Measurements from ENCODE around the gene MLX.

Gene MLX, protein sequence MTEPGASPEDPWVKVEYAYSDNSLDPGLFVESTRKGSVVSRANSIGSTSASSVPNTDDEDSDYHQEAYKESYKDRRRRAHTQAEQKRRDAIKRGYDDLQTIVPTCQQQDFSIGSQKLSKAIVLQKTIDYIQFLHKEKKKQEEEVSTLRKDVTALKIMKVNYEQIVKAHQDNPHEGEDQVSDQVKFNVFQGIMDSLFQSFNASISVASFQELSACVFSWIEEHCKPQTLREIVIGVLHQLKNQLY

DNA sequence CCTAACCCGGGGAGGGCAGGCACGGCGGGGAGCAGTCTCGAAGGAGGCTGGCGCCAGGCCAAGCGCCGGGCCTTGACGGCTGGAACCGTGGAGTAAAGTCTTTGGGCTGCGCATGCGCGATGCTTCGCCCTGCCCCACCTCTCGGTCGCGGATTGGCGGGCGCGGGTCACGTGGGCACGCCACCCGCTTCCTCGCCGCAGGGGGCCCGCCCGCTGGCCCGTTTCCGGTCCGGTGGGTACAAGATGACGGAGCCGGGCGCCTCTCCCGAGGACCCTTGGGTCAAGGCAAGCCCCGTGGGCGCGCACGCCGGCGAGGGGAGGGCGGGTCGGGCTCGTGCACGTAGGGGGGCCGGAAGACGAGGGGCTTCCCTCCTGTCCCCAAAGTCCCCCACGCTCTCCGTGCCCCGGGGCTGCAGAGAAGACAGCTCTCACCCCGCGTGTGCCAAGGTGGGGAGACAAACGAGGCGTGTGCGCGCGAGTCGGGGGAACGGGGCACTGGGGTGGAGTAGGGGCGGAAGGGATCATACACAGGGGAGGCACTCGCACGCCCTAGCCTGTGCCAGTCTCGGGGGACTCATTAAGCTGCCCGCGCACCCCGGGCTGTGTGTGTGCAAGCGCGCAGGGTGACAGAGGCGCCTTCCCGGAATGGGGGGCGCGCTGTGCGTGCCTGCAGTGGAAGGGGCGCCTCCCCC is at the start of gene MLX:
MLX (plus strand) TSS at position 218 of the 691 bp plus-strand sequence; CDS start at position 243, 25 bp downstream.
- Histone ChIP-seq H3K27ac (peak within 1 kb of the TSS; percentile 79 to 90 (median 86)), H3K4me3 (peak within 1 kb of the TSS; percentile 78 to 97 (median 90)), H3K36me3 (peaks cover 68 to 76% (median 72%) of the 10 kb centered on the region in 11 experiments), H3K4me1 (peaks cover 34 to 84% (median 59%) of the 10 kb centered on the region in 10 experiments), H4K20me1 (peaks cover 0 to 38% (median 27%) of the 10 kb centered on the region in 11 experiments; a peak in 17 of 22 replicates), H3K9ac (peak within 1 kb of the TSS; percentile 85 to 98 (median 90)), H3K4me2 (peak within 1 kb of the TSS; percentile 86 to 98 (median 96)), H3K9me3 (replicated peaks in 1 of 11) (no peaks in the 10 kb centered on the region), H3K27me3 (no peaks in the 10 kb centered on the region)
- no peak for TF ChIP-seq Cebpa-rat (IDR thresholded peaks at IDR 0.05)

DNA sequence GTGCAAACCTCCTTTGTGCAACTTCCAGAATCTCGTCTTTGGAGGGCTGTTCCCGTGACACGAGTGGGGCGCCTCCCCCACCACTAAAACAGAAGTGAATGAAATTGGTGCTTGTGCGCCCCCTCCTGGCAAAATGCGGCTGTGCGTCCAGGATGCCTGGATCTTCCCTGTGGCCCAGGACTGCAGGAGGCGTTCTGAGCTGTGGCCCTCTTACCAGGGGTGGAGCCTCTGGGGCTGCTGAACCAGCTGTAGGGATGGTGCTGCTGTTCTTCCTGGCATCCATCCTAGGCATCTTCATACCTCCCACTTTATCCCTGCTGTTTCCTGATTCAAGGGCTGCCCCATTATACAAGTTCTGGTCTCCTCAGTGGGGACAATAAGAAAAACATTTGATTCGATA is 49.4 kb upstream of the MLX start:
- Histone ChIP-seq H3K27me3 (peaks cover 0 to 5% (median 0%) of the 10 kb centered on the region in 11 experiments; a peak in 1 of 22 replicates), H3K9ac (peak overlapping the region in 5 of 11 experiments; percentile 20 to 75 (median 43); a peak in 3 of 22 replicates), H3K27ac (peak overlapping the region in 2 of 11 experiments; percentile 75 to 83; a peak in 5 of 22 replicates), H3K9me3 (replicated peaks in 1 of 11) (no peaks in the 10 kb centered on the region), H4K20me1 (peaks cover 0 to 98% (median 0%) of the 10 kb centered on the region in 11 experiments; a peak in 6 of 22 replicates), H3K4me3 (peak overlapping the region in 2 of 10 experiments; percentile 28 to 39; a peak in 2 of 20 replicates), H3K4me2 (peak overlapping the region in 10 of 11 experiments; percentile 72 to 95 (median 83); a peak in 21 of 22 replicates), H3K4me1 (peaks cover 33 to 70% (median 49%) of the 10 kb centered on the region in 10 experiments), H3K36me3 (peaks cover 0 to 78% (median 0%) of the 10 kb centered on the region in 11 experiments; a peak in 7 of 22 replicates)
- no peak for TF ChIP-seq Cebpa-rat (IDR thresholded peaks at IDR 0.05)

DNA sequence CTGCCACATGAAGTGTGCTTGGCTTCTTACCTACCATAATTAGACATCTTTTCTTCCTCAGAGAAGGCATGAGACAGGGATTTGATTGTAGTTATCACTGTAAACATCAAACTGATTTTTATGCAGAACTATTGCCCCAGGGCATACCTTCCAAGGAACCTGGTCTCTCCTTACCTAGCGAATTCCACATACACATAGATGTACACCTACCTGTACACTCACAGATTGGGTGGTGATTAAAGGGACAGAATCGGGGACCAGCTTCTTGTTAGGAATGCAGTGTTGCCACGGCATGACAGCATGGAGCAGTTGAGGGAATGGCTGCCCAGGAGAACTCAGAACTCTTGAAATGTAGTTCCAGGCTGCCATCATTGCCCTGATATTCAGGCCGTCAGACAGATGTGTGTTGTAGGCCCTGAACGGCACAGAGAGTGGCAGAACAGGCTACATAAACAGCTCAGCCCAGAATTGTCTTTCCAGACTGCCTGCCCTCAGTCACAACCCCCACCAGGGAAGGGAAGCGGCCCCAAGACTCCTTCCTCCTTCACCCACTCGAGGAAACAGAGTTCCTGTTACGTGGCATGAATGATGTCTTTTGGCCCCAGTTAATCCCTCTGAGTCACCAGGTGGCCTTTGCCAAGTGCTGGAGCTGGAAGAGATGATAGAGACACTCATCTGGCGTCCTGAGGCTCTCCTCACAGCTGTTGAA is 48.7 kb upstream of the MLX start:
- Histone ChIP-seq H3K4me2 (peak overlapping the region; percentile 40 to 95 (median 80)), H4K20me1 (peaks cover 0 to 98% (median 0%) of the 10 kb centered on the region in 11 experiments; a peak in 6 of 22 replicates), H3K9ac (peak overlapping the region; percentile 1 to 75 (median 34); a peak in 16 of 22 replicates), H3K9me3 (replicated peaks in 1 of 11) (no peaks in the 10 kb centered on the region), H3K27ac (peak overlapping the region in 8 of 11 experiments; percentile 20 to 83 (median 54); a peak in 13 of 22 replicates), H3K27me3 (no peaks in the 10 kb centered on the region), H3K4me1 (peaks cover 28 to 67% (median 45%) of the 10 kb centered on the region in 10 experiments), H3K4me3 (peak overlapping the region in 2 of 10 experiments; percentile 28 to 39; a peak in 4 of 20 replicates), H3K36me3 (peaks cover 0 to 78% (median 0%) of the 10 kb centered on the region in 11 experiments; a peak in 7 of 22 replicates)
- TF ChIP-seq Cebpa-rat (IDR thresholded peaks at IDR 0.05), result no peak

DNA sequence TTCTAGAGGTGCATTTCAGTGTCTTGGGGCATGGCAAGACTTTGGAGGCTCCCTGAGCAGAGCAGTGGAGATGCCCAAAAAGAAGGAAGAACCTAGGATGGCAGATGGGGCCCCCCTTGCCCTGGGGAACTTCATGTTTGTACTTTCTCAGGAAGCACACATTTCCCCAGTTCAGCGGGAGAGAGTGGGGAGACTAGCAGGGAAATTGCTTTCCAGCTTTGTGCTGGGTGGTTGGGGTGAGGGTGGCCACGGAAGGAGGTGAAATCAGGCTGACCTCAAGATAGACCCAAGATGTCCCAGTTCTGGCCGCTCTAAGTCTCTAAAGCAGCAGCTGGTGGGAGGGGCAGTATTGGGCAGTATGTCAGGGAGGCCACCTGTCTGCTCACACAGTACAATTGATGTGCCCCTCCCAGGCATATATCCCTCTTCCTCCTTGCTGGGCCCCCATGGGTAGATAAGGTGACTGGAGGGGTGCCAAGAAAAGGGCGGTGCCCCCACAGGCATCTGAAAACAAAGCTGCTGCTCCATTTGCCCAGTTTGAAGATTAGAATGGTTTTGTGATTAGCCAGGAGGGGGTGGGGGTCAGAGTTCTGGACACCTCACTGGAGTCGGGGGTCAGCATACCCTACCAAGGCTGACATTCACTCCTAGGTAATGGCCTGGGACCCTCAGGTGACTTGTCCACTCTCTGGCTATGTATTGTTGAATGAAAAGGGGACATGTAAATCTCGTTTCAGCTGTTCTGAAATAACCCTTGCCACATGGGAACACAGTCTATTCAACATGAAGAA is 48.0 kb upstream of the MLX start:
- peaks cover 0 to 90% (median 0%) of the 10 kb centered on the region in 11 experiments; a peak in 6 of 22 replicates for H4K20me1 ChIP-seq
- H3K9ac ChIP-seq, result peak overlapping the region in 8 of 11 experiments; percentile 20 to 75 (median 46); a peak in 13 of 22 replicates
- TF ChIP-seq Cebpa-rat (IDR thresholded peaks at IDR 0.05), result no peak
- peak overlapping the region; percentile 40 to 95 (median 80) for H3K4me2 ChIP-seq
- no peaks in the 10 kb centered on the region for H3K27me3 ChIP-seq
- no peaks in the 10 kb centered on the region for H3K9me3 ChIP-seq (replicated peaks in 1 of 11)
- H3K36me3 ChIP-seq, result peaks cover 0 to 78% (median 0%) of the 10 kb centered on the region in 11 experiments; a peak in 7 of 22 replicates
- peaks cover 28 to 67% (median 45%) of the 10 kb centered on the region in 10 experiments for H3K4me1 ChIP-seq
- H3K27ac ChIP-seq, result peak overlapping the region in 7 of 11 experiments; percentile 34 to 83 (median 53); a peak in 11 of 22 replicates
- peak overlapping the region in 1 of 10 experiments; percentile 28; a peak in 3 of 20 replicates for H3K4me3 ChIP-seq

DNA sequence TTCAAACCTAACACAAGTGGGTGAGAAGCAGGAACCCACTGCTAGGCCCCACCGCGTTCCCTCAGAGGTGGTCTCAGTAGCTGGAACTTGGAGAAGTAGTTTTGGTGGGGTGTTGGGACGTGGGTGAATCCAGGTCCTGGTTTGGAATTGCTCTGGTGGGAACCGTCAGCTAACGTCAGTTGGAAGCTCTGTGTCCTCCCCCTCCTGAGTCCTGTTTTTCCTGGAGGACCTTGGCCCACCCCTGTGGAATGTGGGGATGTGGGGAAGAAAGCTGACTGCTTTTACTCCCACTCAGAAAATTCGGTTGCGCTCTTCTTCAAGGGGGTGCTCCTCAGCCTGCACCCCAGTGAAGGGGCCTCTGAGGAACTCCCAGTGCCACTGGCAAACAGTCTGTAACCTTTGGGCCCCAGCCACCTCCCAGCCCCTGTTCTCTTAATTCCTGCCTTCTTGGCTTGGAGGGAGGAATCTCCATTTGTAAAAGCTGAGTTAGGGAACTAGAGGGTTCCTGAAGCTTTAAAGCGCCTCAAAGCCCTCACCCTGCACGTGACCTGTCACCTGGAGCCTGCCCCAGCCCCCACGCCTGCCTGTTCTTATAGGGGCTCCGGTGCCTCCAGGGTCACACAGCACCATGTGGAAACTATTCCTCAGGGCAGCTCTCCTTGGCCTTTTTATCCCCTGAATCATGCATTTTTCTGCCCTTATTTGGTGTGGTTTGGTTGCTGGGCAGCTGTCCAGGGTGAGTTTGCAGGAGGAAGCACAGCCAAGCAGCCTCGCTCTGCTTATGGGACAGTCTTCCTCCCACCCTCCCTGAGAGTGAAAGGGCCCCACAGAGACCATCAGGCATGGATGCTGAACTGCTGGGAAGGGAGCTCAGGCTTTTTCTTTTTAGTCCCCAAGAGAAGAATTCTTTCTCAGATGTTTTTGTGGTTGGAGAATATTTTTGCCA is 47.1 kb upstream of the MLX start:
- peaks cover 28 to 66% (median 45%) of the 10 kb centered on the region in 10 experiments for H3K4me1 ChIP-seq
- no peak for TF ChIP-seq Cebpa-rat (IDR thresholded peaks at IDR 0.05)
- peak overlapping the region in 5 of 11 experiments; percentile 13 to 75 (median 58); a peak in 8 of 22 replicates for H3K9ac ChIP-seq
- H3K27me3 ChIP-seq, result no peaks in the 10 kb centered on the region
- H4K20me1 ChIP-seq, result peaks cover 0 to 81% (median 0%) of the 10 kb centered on the region in 11 experiments; a peak in 5 of 22 replicates
- H3K9me3 ChIP-seq (replicated peaks in 1 of 11), result no peaks in the 10 kb centered on the region
- H3K4me2 ChIP-seq, result peak overlapping the region; percentile 40 to 95 (median 80); a peak in 20 of 22 replicates
- H3K36me3 ChIP-seq, result peaks cover 0 to 73% (median 0%) of the 10 kb centered on the region in 11 experiments; a peak in 7 of 22 replicates
- H3K4me3 ChIP-seq, result 0 out of 20 replicates have a peak overlapping the region, but pooled peaks of 1 of the 10 experiments have one; percentile 12
- H3K27ac ChIP-seq, result peak overlapping the region in 3 of 11 experiments; percentile 61 to 83 (median 75); a peak in 7 of 22 replicates

DNA sequence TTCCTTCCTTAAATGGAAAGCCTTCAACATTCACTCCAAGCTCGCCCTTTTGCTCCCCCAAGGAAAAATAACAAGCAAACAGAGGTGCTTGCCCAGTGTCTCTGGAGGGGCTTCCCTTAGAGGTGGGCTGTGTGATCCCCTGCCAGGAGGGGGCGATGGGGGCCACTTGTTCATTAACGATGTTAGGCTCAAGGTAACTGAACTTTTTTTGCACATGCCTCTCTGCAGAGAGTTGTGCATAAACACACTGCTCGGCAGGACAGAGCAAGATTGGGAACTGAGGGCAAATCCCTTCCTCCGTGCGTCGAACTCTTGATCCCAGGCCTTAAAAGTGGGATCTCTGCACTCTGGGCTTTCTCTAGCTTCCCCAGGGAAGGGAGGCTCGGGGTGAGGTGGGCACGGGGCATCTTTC is 46.4 kb upstream of the MLX start:
- Histone ChIP-seq H3K27me3 (no peaks in the 10 kb centered on the region), H3K4me2 (peak overlapping the region in 9 of 11 experiments; percentile 75 to 95 (median 86); a peak in 12 of 22 replicates), H3K4me1 (peaks cover 28 to 69% (median 45%) of the 10 kb centered on the region in 10 experiments), H4K20me1 (peaks cover 0 to 74% (median 0%) of the 10 kb centered on the region in 11 experiments; a peak in 5 of 22 replicates), H3K9ac (peak overlapping the region in 2 of 11 experiments; percentile 13 to 75; a peak in 1 of 22 replicates), H3K36me3 (peaks cover 0 to 65% (median 0%) of the 10 kb centered on the region in 11 experiments; a peak in 7 of 22 replicates), H3K4me3 (no peak overlapping the region), H3K27ac (peak overlapping the region in 2 of 11 experiments; percentile 75 to 83; a peak in 1 of 22 replicates), H3K9me3 (replicated peaks in 1 of 11) (no peaks in the 10 kb centered on the region)
- TF ChIP-seq Cebpa-rat (IDR thresholded peaks at IDR 0.05), result no peak
